H9 (cell line): ENCODE results near the gene TPP1. TPM values are rescaled to one million over a fixed set of nuclear protein-coding genes. Genes with fewer than 3 reads are reported as not detected.
A peak's percentile ranks its signal among the peaks of the same experiment; 100 is the strongest.

ENCODE experiments used
- DNase-seq: peaks from one replicate; pipeline ENCODE4 v3.0.0-alpha.2; 2017
- H2AFZ ChIP-seq: one replicate; pipeline ENCODE4 v1.6.1; 2013; ENCODE audit warnings: mild to moderate bottlenecking, low read length, control low read depth, moderate library complexity
- H2AK5ac ChIP-seq: 2 replicates; pipeline ENCODE4 v1.6.1; 2013; ENCODE audit warnings: low read length, control low read depth, mixed read lengths; ENCODE audit not compliant: insufficient read length
- H2BK120ac ChIP-seq: one replicate; pipeline ENCODE4 v1.6.1; 2013; ENCODE audit warnings: low read depth, mild to moderate bottlenecking, low read length, control low read depth, inconsistent platforms; ENCODE audit not compliant: poor library complexity, severe bottlenecking
- H2BK12ac ChIP-seq: 2 replicates; pipeline ENCODE4 v1.6.1; 2013; ENCODE audit warnings: low read length, control low read depth, mixed read lengths, low read depth; ENCODE audit not compliant: insufficient read length
- H2BK15ac ChIP-seq: 2 replicates; pipeline ENCODE4 v1.6.1; 2013; ENCODE audit warnings: low read depth, low read length, control low read depth
- H2BK20ac ChIP-seq: one replicate; pipeline ENCODE4 v1.6.1; 2013; ENCODE audit warnings: low read depth, mild to moderate bottlenecking, low read length, control low read depth, inconsistent platforms; ENCODE audit not compliant: poor library complexity, severe bottlenecking
- H2BK5ac ChIP-seq: 2 replicates; pipeline ENCODE4 v1.6.1; 2013; ENCODE audit warnings: low read length, control low read depth, mixed read lengths; ENCODE audit not compliant: insufficient read length
- H3K14ac ChIP-seq: 2 replicates; pipeline ENCODE4 v1.6.1; 2013; ENCODE audit warnings: low read length, control low read depth; ENCODE audit not compliant: insufficient read depth
- H3K18ac ChIP-seq: 2 replicates; pipeline ENCODE4 v1.6.1; 2013; ENCODE audit warnings: low read depth, mild to moderate bottlenecking, mixed read lengths, low read length, control low read depth; ENCODE audit not compliant: insufficient read length
- H3K23ac ChIP-seq: 2 replicates; pipeline ENCODE4 v1.6.1; 2013; ENCODE audit warnings: low read length, control low read depth, mixed read lengths, low read depth; ENCODE audit not compliant: insufficient read length
- H3K23me2 ChIP-seq: 2 replicates; pipeline ENCODE4 v1.6.1; 2013; ENCODE audit warnings: low read depth, mild to moderate bottlenecking, mixed read lengths, low read length, control low read depth; ENCODE audit not compliant: insufficient read length, poor library complexity, severe bottlenecking
- H3K27ac ChIP-seq: 2 replicates; pipeline ENCODE4 v1.5.1; 2013; ENCODE audit warnings: low read length, control low read depth, mixed read lengths, low read depth; ENCODE audit not compliant: insufficient read length
- H3K27me3 ChIP-seq: 2 replicates; pipeline ENCODE4 v1.6.1; 2013; ENCODE audit warnings: low read length, control low read depth, inconsistent platforms; ENCODE audit not compliant: insufficient read depth
- H3K4ac ChIP-seq: 2 replicates; pipeline ENCODE4 v1.6.1; 2013; ENCODE audit warnings: low read depth, mild to moderate bottlenecking, control low read depth, inconsistent platforms, low read length, moderate library complexity
- H3K4me1 ChIP-seq: 2 replicates; pipeline ENCODE4 v1.6.1; 2013; ENCODE audit warnings: low read length, control low read depth, inconsistent platforms; ENCODE audit not compliant: insufficient read depth
- H3K4me2 ChIP-seq: 2 replicates; pipeline ENCODE4 v1.6.1; 2013; ENCODE audit warnings: low read length, control low read depth, mixed read lengths; ENCODE audit not compliant: insufficient read length, insufficient read depth
- H3K56ac ChIP-seq: 2 replicates; pipeline ENCODE4 v1.6.1; 2013; ENCODE audit warnings: low read depth, mild to moderate bottlenecking, mixed read lengths, low read length, control low read depth; ENCODE audit not compliant: insufficient read length
- H3K79me1 ChIP-seq: 2 replicates; pipeline ENCODE4 v1.6.1; 2013; ENCODE audit warnings: low read depth, mild to moderate bottlenecking, moderate library complexity, low read length, control low read depth, inconsistent platforms; ENCODE audit not compliant: insufficient read depth, poor library complexity, severe bottlenecking
- H3K79me2 ChIP-seq: 2 replicates; pipeline ENCODE4 v1.6.1; 2013; ENCODE audit warnings: low read length, control low read depth, inconsistent platforms; ENCODE audit not compliant: insufficient read depth
- H3K9ac ChIP-seq: 2 replicates; pipeline ENCODE4 v1.6.1; 2013; ENCODE audit warnings: low read length, control low read depth, mixed read lengths; ENCODE audit not compliant: insufficient read length; ENCODE audit errors: extremely low read depth
- H3K9me3 ChIP-seq: one replicate; pipeline ENCODE4 v1.6.1; 2013; ENCODE audit warnings: low read depth, low read length, inconsistent platforms; ENCODE audit not compliant: control insufficient read depth
- H3T11ph ChIP-seq: one replicate; pipeline ENCODE4 v1.6.1; 2013; ENCODE audit warnings: mild to moderate bottlenecking, low read length, control low read depth, inconsistent platforms
- H4K20me1 ChIP-seq: one replicate; pipeline ENCODE4 v1.6.1; 2013; ENCODE audit not compliant: control insufficient read depth, insufficient read length, insufficient read depth
- H4K5ac ChIP-seq: 2 replicates; pipeline ENCODE4 v1.6.1; 2013; ENCODE audit warnings: low read depth, mild to moderate bottlenecking, mixed read lengths, low read length, control low read depth; ENCODE audit not compliant: insufficient read length
- H4K8ac ChIP-seq: replicated peaks from 2 replicates; pipeline ENCODE4 v1.6.1; 2013; ENCODE audit warnings: low read length, control low read depth, mixed read lengths, low read depth; ENCODE audit not compliant: insufficient read length
- H4K91ac ChIP-seq: 2 replicates; pipeline ENCODE4 v1.6.1; 2013; ENCODE audit warnings: low read depth, mild to moderate bottlenecking, moderate library complexity, mixed read lengths, low read length, control low read depth; ENCODE audit not compliant: insufficient read length
- H3K27ac Mint-ChIP-seq, 3 experiments: 2 replicates in 2 of 3; 3 replicates in 1 of 3; pipeline ENCODE4 v1.8.0; 2020 to 2021; ENCODE audit warnings: mixed read lengths in 3 of 3, mild to moderate bottlenecking in 1 of 3, moderate library complexity in 1 of 3
- H3K27me3 Mint-ChIP-seq: 2 replicates; pipeline ENCODE4 v1.8.0; 2021; ENCODE audit warnings: low read depth, mild to moderate bottlenecking, moderate library complexity, mixed read lengths
- H3K36me3 Mint-ChIP-seq, 3 experiments: 2 replicates in 2 of 3; 3 replicates in 1 of 3; pipeline ENCODE4 v1.8.0; 2020 to 2021; ENCODE audit warnings: low read depth in 3 of 3, mixed read lengths in 3 of 3; ENCODE audit not compliant: insufficient read depth in 1 of 3
- H3K4me1 Mint-ChIP-seq, 2 experiments: 2 replicates each; pipeline ENCODE4 v1.8.0; 2020; ENCODE audit warnings: mixed read lengths in 2 of 2
- H3K4me3 Mint-ChIP-seq, 2 experiments: 2 replicates in 1 of 2; 3 replicates in 1 of 2; pipeline ENCODE4 v1.8.0; 2020 to 2021; ENCODE audit warnings: mild to moderate bottlenecking in 2 of 2, mixed read lengths in 2 of 2, moderate library complexity in 1 of 2
- H3K9me3 Mint-ChIP-seq, 2 experiments: 2 replicates in 1 of 2; 3 replicates in 1 of 2; pipeline ENCODE4 v1.8.0; 2020; ENCODE audit warnings: mild to moderate bottlenecking in 2 of 2, mixed read lengths in 2 of 2, moderate library complexity in 1 of 2
- WGBS: extraction: QIAGEN DNeasy Blood & Tissue Kit; methylation state at CpG from one replicate; pipeline ENCODE4 v1.1.7; 2013; ENCODE audit warnings: missing lambda C conversion rate, low lambda C conversion rate, mixed read lengths; ENCODE audit not compliant: insufficient read length; ENCODE audit errors: extremely low coverage; 5-methylcytosine and 5-hydroxymethylcytosine counted together
- total RNA-seq: library from RNA; stranded (reverse); gene quantifications from 2 replicates; pipeline ENCODE4 v1.2.1, GENCODE V29; 2021
- TF ChIP-seq, protein P1 (sequence below): fragments of 200-600 bp; sonication (generic); conservative IDR thresholded peaks from 3 replicates; pipeline ENCODE4 v1.8.0; 2021; ENCODE audit warnings: antibody characterized with exemption, mild to moderate bottlenecking

Gene TPP1
- total RNA-seq, 1 experiment from 2014 or later = 37.2 TPM

DNA sequence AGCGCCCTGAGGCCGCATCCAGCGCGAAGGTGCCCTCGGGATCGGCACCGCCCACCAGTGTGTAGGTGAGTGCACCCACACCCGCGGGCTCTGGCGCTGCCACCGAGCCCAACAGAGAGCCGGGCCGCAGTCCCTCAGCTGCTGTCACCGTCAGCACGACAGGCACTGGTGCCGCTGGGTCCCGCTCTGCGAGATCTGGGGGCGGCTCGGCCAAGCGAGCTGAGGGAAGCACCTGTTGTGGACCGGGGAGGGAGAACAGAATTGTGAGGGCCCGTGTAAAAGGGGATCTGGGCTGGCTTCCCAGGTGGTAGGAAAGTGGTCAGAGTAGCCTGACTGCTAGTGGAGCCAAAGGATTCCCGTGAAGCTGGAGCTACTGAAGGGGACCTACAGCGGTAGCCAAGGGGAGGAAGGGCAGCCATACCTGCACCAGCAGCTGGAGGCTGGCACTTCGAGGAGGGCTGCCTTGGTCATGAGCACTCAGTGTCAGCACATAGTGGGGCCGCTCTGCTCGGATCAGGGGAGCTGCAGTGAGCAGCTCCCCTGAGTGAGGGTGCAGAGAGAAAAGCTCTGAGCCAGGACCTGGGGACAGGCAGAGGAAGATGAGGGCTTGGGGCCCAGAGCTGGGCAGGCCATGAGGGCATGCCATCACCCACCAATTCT is 11.5 kb upstream of the TPP1 start:
- Mint-ChIP-seq H3K4me3 (peak overlapping the region; percentile 59 to 76), H3K36me3 (peaks cover 2 to 28% (median 17%) of the 10 kb centered on the region in 3 experiments; a peak in 6 of 7 replicates)
- peak overlapping the region; percentile 50 for H3K4me2 ChIP-seq

More for the DNA sequence above, 11.5 kb upstream of the TPP1 start:
- Histone ChIP-seq H3K79me2 (no peaks in the 10 kb centered on the region), H2BK5ac (no peak overlapping the region), H3K4ac (no peak overlapping the region), H3T11ph (no peak overlapping the region), H3K18ac (no peak overlapping the region), H3K9ac (no peak overlapping the region), H4K91ac (no peak overlapping the region), H3K27me3 (peaks cover 18% of the 10 kb centered on the region; the same call in 1 of the 2 replicates), H4K8ac (no peak overlapping the region), H3K79me1 (no peaks in the 10 kb centered on the region), H4K5ac (no peak overlapping the region), H2BK120ac (no peak overlapping the region), H3K9me3 (no peaks in the 10 kb centered on the region), H3K4me1 (no peaks in the 10 kb centered on the region), H3K23ac (no peak overlapping the region), H3K56ac (no peak overlapping the region), H2AFZ (no peak overlapping the region), H3K14ac (no peak overlapping the region), H3K23me2 (peaks cover 9% of the 10 kb centered on the region), H2BK20ac (no peak overlapping the region), H4K20me1 (no peaks in the 10 kb centered on the region), H2BK12ac (no peak overlapping the region), H2AK5ac (no peak overlapping the region), H2BK15ac (no peak overlapping the region), H3K27ac (no peak overlapping the region)
- no peak overlapping the region for H3K27ac Mint-ChIP-seq
- DNase-seq = no peak
- H3K27me3 Mint-ChIP-seq = peaks cover 49% of the 10 kb centered on the region
- TF ChIP-seq, protein P1, sequence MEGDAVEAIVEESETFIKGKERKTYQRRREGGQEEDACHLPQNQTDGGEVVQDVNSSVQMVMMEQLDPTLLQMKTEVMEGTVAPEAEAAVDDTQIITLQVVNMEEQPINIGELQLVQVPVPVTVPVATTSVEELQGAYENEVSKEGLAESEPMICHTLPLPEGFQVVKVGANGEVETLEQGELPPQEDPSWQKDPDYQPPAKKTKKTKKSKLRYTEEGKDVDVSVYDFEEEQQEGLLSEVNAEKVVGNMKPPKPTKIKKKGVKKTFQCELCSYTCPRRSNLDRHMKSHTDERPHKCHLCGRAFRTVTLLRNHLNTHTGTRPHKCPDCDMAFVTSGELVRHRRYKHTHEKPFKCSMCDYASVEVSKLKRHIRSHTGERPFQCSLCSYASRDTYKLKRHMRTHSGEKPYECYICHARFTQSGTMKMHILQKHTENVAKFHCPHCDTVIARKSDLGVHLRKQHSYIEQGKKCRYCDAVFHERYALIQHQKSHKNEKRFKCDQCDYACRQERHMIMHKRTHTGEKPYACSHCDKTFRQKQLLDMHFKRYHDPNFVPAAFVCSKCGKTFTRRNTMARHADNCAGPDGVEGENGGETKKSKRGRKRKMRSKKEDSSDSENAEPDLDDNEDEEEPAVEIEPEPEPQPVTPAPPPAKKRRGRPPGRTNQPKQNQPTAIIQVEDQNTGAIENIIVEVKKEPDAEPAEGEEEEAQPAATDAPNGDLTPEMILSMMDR = no peak
- WGBS = no CpG with 5 or more reads among the region's 28 CpGs
- H3K4me1 Mint-ChIP-seq = peaks cover 3% of the 10 kb centered on the region in 2 experiments; a peak in 2 of 4 replicates
- H3K9me3 Mint-ChIP-seq = no peaks in the 10 kb centered on the region
